Measurements from ENCODE around the gene TEAD1. TPM values are rescaled to one million over a fixed set of nuclear protein-coding genes. Genes with fewer than 3 reads are reported as not detected.
A peak's percentile ranks its signal among the peaks of the same experiment; 100 is the strongest.

Gene TEAD1
- total and polyA plus RNA-seq, 2 donors (not counting 3 experiments of a cell fraction or from before 2014, with no cell fraction given): 15.3 to 49.0 TPM

DNA sequence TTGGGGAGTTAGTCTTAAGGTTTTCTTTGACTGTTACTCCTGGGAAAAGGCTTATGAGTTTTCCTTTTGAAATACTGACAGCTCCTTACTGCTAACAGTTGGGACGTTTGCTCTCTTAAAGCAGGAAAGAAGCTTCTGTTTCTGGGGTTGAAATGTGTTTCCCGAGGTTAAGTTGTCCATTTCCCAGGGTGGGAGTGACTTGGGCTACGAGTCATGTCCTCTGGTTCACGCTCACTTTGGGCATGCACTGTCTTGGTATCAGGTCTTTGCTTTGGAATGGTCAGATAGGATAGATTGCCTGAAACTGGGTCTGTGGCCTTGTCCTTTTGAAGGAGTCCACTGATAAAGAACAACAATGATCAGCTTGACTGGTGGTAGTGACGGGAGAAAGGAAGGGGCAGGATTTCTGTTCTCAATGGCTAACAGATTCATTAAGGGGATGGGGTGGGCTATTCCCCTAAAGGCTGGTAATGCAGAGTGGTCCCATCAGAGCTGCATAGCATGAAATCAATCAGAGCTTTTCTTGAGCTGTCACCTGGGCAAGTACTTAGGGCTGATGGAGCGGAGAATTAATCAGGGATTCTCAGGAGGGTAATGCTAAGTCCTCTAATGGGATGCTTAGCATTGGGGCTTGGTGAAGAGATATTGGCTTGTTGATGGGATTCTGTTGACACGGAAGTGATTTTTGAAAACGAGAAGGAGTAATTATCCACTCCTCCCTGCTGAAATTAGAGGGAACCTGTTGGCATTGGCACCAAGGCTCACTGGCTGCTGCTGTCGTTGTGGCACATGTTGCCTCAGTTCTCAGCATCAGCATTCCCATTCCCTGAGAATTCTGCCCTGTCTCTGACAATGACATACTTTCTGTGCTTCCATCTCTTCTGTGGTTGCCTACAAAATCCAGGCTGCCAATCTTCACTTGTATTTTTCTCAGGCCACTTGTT lies 81.6 kb downstream of the TEAD1 start:
- Histone ChIP-seq H3K4me2 (ENCODE audit: insufficient read depth, low read length) (no peak overlapping the region), H2AFZ (ENCODE audit: low read depth, low read length) (no peak overlapping the region), H3K4me1 (ENCODE audit: control insufficient read depth, extremely low read depth, insufficient read depth, low read length) (peaks cover 15% of the 10 kb centered on the region), H3K9ac (replicated peaks; ENCODE audit: extremely low read depth, insufficient read depth, low read length) (no peak overlapping the region), H3K27ac (ENCODE audit: insufficient read depth, low read depth, low read length) (no peak overlapping the region), H3K79me2 (ENCODE audit: control insufficient read depth, insufficient read depth, low read length) (peaks cover 38% of the 10 kb centered on the region), H3K36me3 (ENCODE audit: control insufficient read depth in 2 of 2, extremely low read depth in 1 of 2, insufficient read depth in 2 of 2, low read length in 2 of 2) (no peaks in the 10 kb centered on the region), H3K4me3 (replicated peaks in 1 of 3; ENCODE audit: insufficient read depth in 1 of 3, low read depth in 1 of 3, low read length in 3 of 3) (no peak overlapping the region), H3K9me1 (replicated peaks; ENCODE audit: control insufficient read depth, extremely low read depth, insufficient read depth, low read length) (peaks cover 2% of the 10 kb centered on the region), H4K20me1 (replicated peaks; ENCODE audit: control insufficient read depth, extremely low read depth, insufficient read depth, low read length) (no peaks in the 10 kb centered on the region), H3K27me3 (ENCODE audit: control insufficient read depth in 2 of 2, insufficient read depth in 2 of 2, low read length in 2 of 2) (no peaks in the 10 kb centered on the region), H3K9me3 (replicated peaks; ENCODE audit: control insufficient read depth, insufficient read depth, low read length) (no peaks in the 10 kb centered on the region)
- no peak for DNase-seq (ENCODE audit: low read depth, low spot score)
- intact Hi-C loops (cut with micrococcal nuclease) (no loop called here), dilution Hi-C loops (cut with MboI; ENCODE audit: extremely low pct_ligation_motif_present, low sequenced_read_pairs) (no loop called here)
- ChIA-PET POLR2A (interaction anchor here (0.6 kb wide), 1 partner anchor 73 kb away, joined by 3 read pairs; no protein-coding TSS in a partner anchor), CTCF (interaction anchor here (1.3 to 4.1 kb wide), 3 partner anchors 10 to 133 kb away, joined by 4 to 15 read pairs (median 5); no protein-coding TSS in a partner anchor)
- BruUV-seq (replicated peaks): no TSS peak
- TF ChIP-seq FOS (IDR thresholded peaks at IDR 0.05; ENCODE audit: borderline replicate concordance, insufficient read depth, low read length) (peak; percentile 58), MYC (IDR thresholded peaks at IDR 0.05; ENCODE audit: low read depth, low read length) (no peak)
- FAIRE-seq: no peak

DNA sequence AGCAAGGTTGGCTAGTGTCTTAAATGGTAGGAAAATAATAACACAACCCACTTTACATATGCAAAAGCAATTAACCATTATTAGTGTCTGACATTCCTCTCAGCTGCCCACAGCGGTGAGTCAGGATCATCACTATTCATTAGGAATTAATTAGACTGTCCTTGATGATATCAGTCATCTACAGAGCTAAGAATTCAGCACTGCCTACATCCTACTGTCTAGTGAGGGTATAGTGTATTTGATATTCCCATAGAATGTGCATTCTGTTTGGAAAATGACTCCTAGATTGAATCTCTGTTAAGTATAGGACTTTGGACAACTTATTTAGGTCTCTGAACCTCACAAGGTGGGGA lies 82.2 kb downstream of the TEAD1 start:
- BruUV-seq (replicated peaks): no TSS peak

More for the DNA sequence above, 82.2 kb downstream of the TEAD1 start:
- Histone ChIP-seq H3K36me3 (ENCODE audit: control insufficient read depth in 2 of 2, extremely low read depth in 1 of 2, insufficient read depth in 2 of 2, low read length in 2 of 2) (no peaks in the 10 kb centered on the region), H3K9ac (replicated peaks; ENCODE audit: extremely low read depth, insufficient read depth, low read length) (no peak overlapping the region), H3K4me2 (ENCODE audit: insufficient read depth, low read length) (no peak overlapping the region), H3K9me3 (replicated peaks; ENCODE audit: control insufficient read depth, insufficient read depth, low read length) (no peaks in the 10 kb centered on the region), H3K4me1 (ENCODE audit: control insufficient read depth, extremely low read depth, insufficient read depth, low read length) (peaks cover 22% of the 10 kb centered on the region), H3K27me3 (ENCODE audit: control insufficient read depth in 2 of 2, insufficient read depth in 2 of 2, low read length in 2 of 2) (no peaks in the 10 kb centered on the region), H4K20me1 (replicated peaks; ENCODE audit: control insufficient read depth, extremely low read depth, insufficient read depth, low read length) (no peaks in the 10 kb centered on the region), H3K27ac (ENCODE audit: insufficient read depth, low read depth, low read length) (no peak overlapping the region), H3K9me1 (replicated peaks; ENCODE audit: control insufficient read depth, extremely low read depth, insufficient read depth, low read length) (peaks cover 2% of the 10 kb centered on the region), H3K79me2 (ENCODE audit: control insufficient read depth, insufficient read depth, low read length) (peaks cover 40% of the 10 kb centered on the region), H2AFZ (ENCODE audit: low read depth, low read length) (no peak overlapping the region), H3K4me3 (replicated peaks in 1 of 3; ENCODE audit: insufficient read depth in 1 of 3, low read depth in 1 of 3, low read length in 3 of 3) (no peak overlapping the region)
- CTCF ChIA-PET: interaction anchor here (1.3 to 4.1 kb wide), 2 partner anchors 11 to 36 kb away, joined by 4 to 15 read pairs; no protein-coding TSS in a partner anchor
- FAIRE-seq (no peak), DNase-seq (ENCODE audit: low read depth, low spot score) (no peak)
- dilution Hi-C loops (cut with MboI; ENCODE audit: extremely low pct_ligation_motif_present, low sequenced_read_pairs) (no loop called here), intact Hi-C loops (cut with micrococcal nuclease) (no loop called here)
- TF ChIP-seq FOS (IDR thresholded peaks at IDR 0.05; ENCODE audit: borderline replicate concordance, insufficient read depth, low read length) (no peak), POLR2A (IDR thresholded peaks at IDR 0.05; ENCODE audit: low read depth, low read length) (no peak), JUN (IDR thresholded peaks at IDR 0.05; ENCODE audit: borderline replicate concordance, insufficient read depth, insufficient read length, low read depth) (no peak), GATA2 (IDR thresholded peaks at IDR 0.05; ENCODE audit: insufficient read depth, insufficient read length, low read depth, low read length) (no peak), EZH2 (IDR thresholded peaks at IDR 0.05; ENCODE audit: borderline replicate concordance, low read depth, low read length, severe bottlenecking) (no peak), MYC (IDR thresholded peaks at IDR 0.05; ENCODE audit: low read depth, low read length) (no peak), POLR2AphosphoS5 (IDR thresholded peaks at IDR 0.05; ENCODE audit: insufficient read depth, low read depth, low read length) (no peak)
- TF ChIP-seq, protein P1, sequence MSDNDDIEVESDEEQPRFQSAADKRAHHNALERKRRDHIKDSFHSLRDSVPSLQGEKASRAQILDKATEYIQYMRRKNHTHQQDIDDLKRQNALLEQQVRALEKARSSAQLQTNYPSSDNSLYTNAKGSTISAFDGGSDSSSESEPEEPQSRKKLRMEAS (IDR thresholded peaks at IDR 0.05; ENCODE audit: insufficient read depth, insufficient read length): no peak
- TF ChIP-seq, protein P2, sequence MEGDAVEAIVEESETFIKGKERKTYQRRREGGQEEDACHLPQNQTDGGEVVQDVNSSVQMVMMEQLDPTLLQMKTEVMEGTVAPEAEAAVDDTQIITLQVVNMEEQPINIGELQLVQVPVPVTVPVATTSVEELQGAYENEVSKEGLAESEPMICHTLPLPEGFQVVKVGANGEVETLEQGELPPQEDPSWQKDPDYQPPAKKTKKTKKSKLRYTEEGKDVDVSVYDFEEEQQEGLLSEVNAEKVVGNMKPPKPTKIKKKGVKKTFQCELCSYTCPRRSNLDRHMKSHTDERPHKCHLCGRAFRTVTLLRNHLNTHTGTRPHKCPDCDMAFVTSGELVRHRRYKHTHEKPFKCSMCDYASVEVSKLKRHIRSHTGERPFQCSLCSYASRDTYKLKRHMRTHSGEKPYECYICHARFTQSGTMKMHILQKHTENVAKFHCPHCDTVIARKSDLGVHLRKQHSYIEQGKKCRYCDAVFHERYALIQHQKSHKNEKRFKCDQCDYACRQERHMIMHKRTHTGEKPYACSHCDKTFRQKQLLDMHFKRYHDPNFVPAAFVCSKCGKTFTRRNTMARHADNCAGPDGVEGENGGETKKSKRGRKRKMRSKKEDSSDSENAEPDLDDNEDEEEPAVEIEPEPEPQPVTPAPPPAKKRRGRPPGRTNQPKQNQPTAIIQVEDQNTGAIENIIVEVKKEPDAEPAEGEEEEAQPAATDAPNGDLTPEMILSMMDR (IDR thresholded peaks at IDR 0.05; ENCODE audit: extremely low read depth in 1 of 2, insufficient read depth in 1 of 2, low read depth in 1 of 2, low read length in 2 of 2): no peak
- POLR2A ChIA-PET: interaction anchor here (0.6 kb wide), 1 partner anchor 72 kb away, joined by 3 read pairs; no protein-coding TSS in a partner anchor
